ENCODE data around the gene UNCX. TPM values are rescaled to one million over a fixed set of nuclear protein-coding genes. Genes with fewer than 3 reads are reported as not detected.

UNCX gene
- total RNA-seq, 1 experiment from 2014 or later = not detected

- H3K36me3 Mint-ChIP-seq (ENCODE audit: insufficient read depth, unreplicated experiment) = no peaks in the 10 kb centered on the region
- no peaks in the 10 kb centered on the region for H3K4me1 Mint-ChIP-seq (ENCODE audit: low read depth, unreplicated experiment)
- H3K4me3 Mint-ChIP-seq (ENCODE audit: low read depth, unreplicated experiment) = no peak overlapping the region
- BruUV-seq (replicated peaks) = no TSS peak
- H3K27me3 Mint-ChIP-seq (ENCODE audit: unreplicated experiment) = peaks cover 93% of the 10 kb centered on the region
- intact Hi-C loops (cut with micrococcal nuclease; ENCODE audit: unreplicated experiment) = no loop called here
- no peaks in the 10 kb centered on the region for H3K9me3 Mint-ChIP-seq (ENCODE audit: low read depth, unreplicated experiment)
- CTCF ChIA-PET = no interaction called here
- DNase-seq = no peak
- H3K27ac Mint-ChIP-seq (ENCODE audit: unreplicated experiment) = no peak overlapping the region
- TF ChIP-seq CTCF (IDR thresholded peaks at IDR 0.05; ENCODE audit: unreplicated experiment) = no peak
Observed at GRCh38 chr7:1214516-1214915, 18.2 kb upstream of the UNCX start.

- peaks cover 93% of the 10 kb centered on the region for H3K27me3 Mint-ChIP-seq (ENCODE audit: unreplicated experiment)
- TF ChIP-seq CTCF (IDR thresholded peaks at IDR 0.05; ENCODE audit: unreplicated experiment) = no peak
- BruUV-seq (replicated peaks) = no TSS peak
- no peak overlapping the region for H3K4me3 Mint-ChIP-seq (ENCODE audit: low read depth, unreplicated experiment)
- DNase-seq = no peak
- H3K36me3 Mint-ChIP-seq (ENCODE audit: insufficient read depth, unreplicated experiment) = no peaks in the 10 kb centered on the region
- H3K27ac Mint-ChIP-seq (ENCODE audit: unreplicated experiment) = no peak overlapping the region
- intact Hi-C loops (cut with micrococcal nuclease; ENCODE audit: unreplicated experiment) = no loop called here
- no peaks in the 10 kb centered on the region for H3K9me3 Mint-ChIP-seq (ENCODE audit: low read depth, unreplicated experiment)
- CTCF ChIA-PET = no interaction called here
- no peaks in the 10 kb centered on the region for H3K4me1 Mint-ChIP-seq (ENCODE audit: low read depth, unreplicated experiment)
Observed at GRCh38 chr7:1218541-1219165, 14.0 kb upstream of the UNCX start.

GRCh38 chr7:1219498-1219897 is 13.2 kb upstream of the UNCX start:
- CTCF ChIA-PET = interaction anchor here (0.6 kb wide), 1 partner anchor 193 kb away, joined by 6 read pairs; no protein-coding TSS in a partner anchor
- Mint-ChIP-seq H3K4me1 (ENCODE audit: low read depth, unreplicated experiment) (no peaks in the 10 kb centered on the region), H3K4me3 (ENCODE audit: low read depth, unreplicated experiment) (no peak overlapping the region), H3K9me3 (ENCODE audit: low read depth, unreplicated experiment) (no peaks in the 10 kb centered on the region), H3K36me3 (ENCODE audit: insufficient read depth, unreplicated experiment) (no peaks in the 10 kb centered on the region), H3K27me3 (ENCODE audit: unreplicated experiment) (peaks cover 93% of the 10 kb centered on the region), H3K27ac (ENCODE audit: unreplicated experiment) (no peak overlapping the region)
- no peak for DNase-seq
- no TSS peak for BruUV-seq (replicated peaks)
- intact Hi-C loops (cut with micrococcal nuclease; ENCODE audit: unreplicated experiment) = no loop called here
- no peak for TF ChIP-seq CTCF (IDR thresholded peaks at IDR 0.05; ENCODE audit: unreplicated experiment)

- Mint-ChIP-seq H3K27ac (ENCODE audit: unreplicated experiment) (no peak overlapping the region), H3K27me3 (ENCODE audit: unreplicated experiment) (peaks cover 95% of the 10 kb centered on the region), H3K36me3 (ENCODE audit: insufficient read depth, unreplicated experiment) (no peaks in the 10 kb centered on the region), H3K9me3 (ENCODE audit: low read depth, unreplicated experiment) (no peaks in the 10 kb centered on the region), H3K4me1 (ENCODE audit: low read depth, unreplicated experiment) (no peaks in the 10 kb centered on the region), H3K4me3 (ENCODE audit: low read depth, unreplicated experiment) (no peak overlapping the region)
- CTCF ChIA-PET = interaction anchor here (0.6 to 0.7 kb wide), 4 partner anchors 24 to 193 kb away, joined by 3 to 6 read pairs (median 5); no protein-coding TSS in a partner anchor
- intact Hi-C loops (cut with micrococcal nuclease; ENCODE audit: unreplicated experiment) = no loop called here
- DNase-seq = no peak
- TF ChIP-seq CTCF (IDR thresholded peaks at IDR 0.05; ENCODE audit: unreplicated experiment) = no peak
- BruUV-seq (replicated peaks) = no TSS peak
Observed at GRCh38 chr7:1220000-1220726, 12.5 kb upstream of the UNCX start.
